Endothelial cell of umbilical vein (primary cell): ENCODE data around the gene CCSER1. TPM values are rescaled to one million over a fixed set of nuclear protein-coding genes. Genes with fewer than 3 reads are reported as not detected.

Experiments
- BruUV-seq: library from RNA; stranded (reverse); fragments of 400-500 nt; replicated peaks from 2 replicates; lab custom pipeline; 2021; lab: Mats Ljungman, UMichigan
- CTCF ChIA-PET: fragments of 300-600, 350-600 bp; sonication (Branson Sonifier 250); formaldehyde crosslinking; loops from one replicate; lab custom pipeline; 2021; ENCODE audit warnings: antibody characterized with exemption, inconsistent platforms; lab: Charles Lee
- POLR2A ChIA-PET: fragments of 300-600, 350-600 bp; sonication (Branson Sonifier 250); formaldehyde crosslinking; loops from one replicate; lab custom pipeline; 2021; ENCODE audit warnings: antibody characterized with exemption, inconsistent platforms; lab: Charles Lee
- DNase-seq: peaks from one replicate; pipeline ENCODE4 v3.0.0-alpha.2; 2011; ENCODE audit warnings: low read depth, low spot score
- FAIRE-seq: peaks from 2 replicates; lab custom pipeline; 2011; peaks lifted over from hg19 to GRCh38; lab: Jason Lieb, UNC
- H2AFZ ChIP-seq: 2 replicates; pipeline ENCODE4 v1.6.0; 2012; ENCODE audit warnings: low read depth, low read length, control low read depth, inconsistent platforms
- H3K27ac ChIP-seq: 2 replicates; pipeline ENCODE4 v1.5.1; 2011; ENCODE audit warnings: low read depth, mild to moderate bottlenecking, control low read depth, low read length, moderate library complexity; ENCODE audit not compliant: insufficient read depth
- H3K27me3 ChIP-seq, 2 experiments: 2 replicates each; pipeline versions ENCODE4 v1.6.0 to v1.6.1; 2011; ENCODE audit warnings: low read length in 2 of 2, mixed read lengths in 1 of 2; ENCODE audit not compliant: control insufficient read depth in 2 of 2, insufficient read depth in 2 of 2
- H3K36me3 ChIP-seq, 2 experiments: 2 replicates in 1 of 2; 3 replicates in 1 of 2; pipeline ENCODE4 v1.5.1; 2011; ENCODE audit warnings: low read length in 2 of 2, mild to moderate bottlenecking in 1 of 2, moderate library complexity in 1 of 2; ENCODE audit not compliant: control insufficient read depth in 2 of 2, insufficient read depth in 2 of 2; ENCODE audit errors: extremely low read depth in 1 of 2
- H3K4me1 ChIP-seq: 3 replicates; pipeline ENCODE4 v1.5.1; 2011; ENCODE audit warnings: mild to moderate bottlenecking, low read length; ENCODE audit not compliant: control insufficient read depth, insufficient read depth; ENCODE audit errors: extremely low read depth
- H3K4me2 ChIP-seq: 2 replicates; pipeline ENCODE4 v1.6.1; 2011; ENCODE audit warnings: low read length, control low read depth, mixed read lengths; ENCODE audit not compliant: insufficient read depth
- H3K4me3 ChIP-seq, 3 experiments: fragments of 200-600 bp in 1 of 3; sonication (generic), shearing (Covaris generic) in 1 of 3; replicated peaks in 1 of 3; 2 replicates each; pipeline ENCODE4 v1.5.1; 2011 to 2016; ENCODE audit warnings: control low read depth in 3 of 3, low read length in 3 of 3, mild to moderate bottlenecking in 2 of 3, inconsistent platforms in 1 of 3, low read depth in 1 of 3, moderate library complexity in 1 of 3; ENCODE audit not compliant: insufficient read depth in 1 of 3
- H3K79me2 ChIP-seq: 2 replicates; pipeline ENCODE4 v1.6.0; 2012; ENCODE audit warnings: low read length, inconsistent platforms; ENCODE audit not compliant: control insufficient read depth, insufficient read depth
- H3K9ac ChIP-seq: replicated peaks from 2 replicates; pipeline ENCODE3; 2011; ENCODE audit warnings: low read length, control low read depth; ENCODE audit not compliant: insufficient read depth; ENCODE audit errors: extremely low read depth
- H3K9me1 ChIP-seq: replicated peaks from 3 replicates; pipeline ENCODE4 v1.6.0; 2011; ENCODE audit warnings: mild to moderate bottlenecking, low read length; ENCODE audit not compliant: control insufficient read depth, insufficient read depth; ENCODE audit errors: extremely low read depth
- H3K9me3 ChIP-seq: replicated peaks from 2 replicates; pipeline ENCODE4 v1.5.1; 2012; ENCODE audit warnings: low read length, inconsistent platforms; ENCODE audit not compliant: control insufficient read depth, insufficient read depth
- H4K20me1 ChIP-seq: replicated peaks from 2 replicates; pipeline ENCODE3; 2011; ENCODE audit warnings: mild to moderate bottlenecking, low read length; ENCODE audit not compliant: control insufficient read depth, insufficient read depth; ENCODE audit errors: extremely low read depth
- CTCF ChIP-seq, 2 donors: IDR thresholded peaks; 1 replicate in 1 of 2; 2 replicates in 1 of 2; pipeline ENCODE4 v1.5.1; 2011; ENCODE audit warnings: low read length in 2 of 2, mild to moderate bottlenecking in 2 of 2, moderate library complexity in 2 of 2, control low read depth in 1 of 2, inconsistent platforms in 1 of 2, low read depth in 1 of 2; ENCODE audit not compliant: insufficient read depth in 1 of 2; ENCODE audit errors: extremely low read depth in 1 of 2
- EZH2 ChIP-seq: IDR thresholded peaks from 2 replicates; pipeline ENCODE4 v1.6.1; 2012; ENCODE audit warnings: borderline replicate concordance, low read depth, mild to moderate bottlenecking, moderate library complexity, low read length, inconsistent platforms; ENCODE audit not compliant: severe bottlenecking
- FOS ChIP-seq: IDR thresholded peaks from 2 replicates; pipeline ENCODE4 v1.6.1; 2011; ENCODE audit warnings: mild to moderate bottlenecking, low read length, moderate library complexity, borderline replicate concordance; ENCODE audit not compliant: insufficient read depth
- GATA2 ChIP-seq: IDR thresholded peaks from 2 replicates; pipeline ENCODE4 v1.7.0; 2011; ENCODE audit warnings: low read depth, mild to moderate bottlenecking, moderate library complexity, mixed read lengths, low read length; ENCODE audit not compliant: insufficient read length, insufficient read depth
- JUN ChIP-seq: IDR thresholded peaks from 2 replicates; pipeline ENCODE4 v1.6.1; 2011; ENCODE audit warnings: borderline replicate concordance, low read depth; ENCODE audit not compliant: insufficient read length, insufficient read depth
- MAX ChIP-seq: IDR thresholded peaks from 2 replicates; pipeline ENCODE4 v1.6.1; 2011; ENCODE audit not compliant: insufficient read depth, insufficient read length
- MYC ChIP-seq: IDR thresholded peaks from one replicate; pipeline ENCODE4 v1.6.1; 2011; ENCODE audit warnings: mild to moderate bottlenecking, low read depth, low read length
- POLR2A ChIP-seq: IDR thresholded peaks from 2 replicates; pipeline ENCODE4 v1.6.1; 2012; ENCODE audit warnings: low read depth, mild to moderate bottlenecking, control low read depth, low read length
- POLR2AphosphoS5 ChIP-seq: IDR thresholded peaks from 2 replicates; pipeline ENCODE4 v1.6.1; 2012; ENCODE audit warnings: low read depth, mild to moderate bottlenecking, control low read depth, low read length, moderate library complexity; ENCODE audit not compliant: insufficient read depth
- dilution Hi-C: fragments of 300-500 bp; cut with MboI; formaldehyde crosslinking; loops from one replicate; pipeline ENCODE4 v1.15.0; 2019; ENCODE audit warnings: low sequenced_read_pairs; ENCODE audit not compliant: extremely low pct_ligation_motif_present
- intact Hi-C: fragments of 100-400 bp; cut with micrococcal nuclease; formaldehyde crosslinking; loops from one replicate; pipeline ENCODE4 v1.10.0; 2022
- polyA plus RNA-seq, 4 experiments: library from polyadenylated mRNA; depleted of rRNA in 3 of 4; stranded (reverse) in 3 of 4; unstranded in 1 of 4; fragments of >200 nt; gene quantifications; 2 replicates each; pipeline versions ENCODE4 v1.2.1 to v1.2.3, GENCODE V29; 2011 to 2012; ENCODE audit warnings: missing spikeins in 1 of 4
- total RNA-seq: library from RNA; stranded (reverse); gene quantifications from 2 replicates; pipeline ENCODE4 v1.2.3, GENCODE V29; 2021

Gene CCSER1
- total and polyA plus RNA-seq, 2 donors (not counting 3 experiments of a cell fraction or from before 2014, with no cell fraction given), result 0.11 to 1.8 TPM

- dilution Hi-C loops (no loop called here), intact Hi-C loops (no loop called here)
- no TSS peak for BruUV-seq
- CTCF ChIA-PET, result no interaction called here
- H3K79me2 ChIP-seq, result no peaks in the 10 kb centered on the region
- DNase-seq, result no peak
- POLR2A ChIA-PET, result no interaction called here
- H3K4me1 ChIP-seq, result peaks cover 3% of the 10 kb centered on the region
- TF ChIP-seq POLR2AphosphoS5 (no peak), GATA2 (no peak), FOS (no peak), EZH2 (no peak), MYC (no peak), CTCF (IDR thresholded peaks at IDR 0.05; ENCODE audit: extremely low read depth in 1 of 2, insufficient read depth in 1 of 2, low read depth in 1 of 2, low read length in 2 of 2) (no peak), MAX (no peak), POLR2A (no peak), JUN (no peak)
- no peak overlapping the region for H2AFZ ChIP-seq
- H3K9ac ChIP-seq, result no peak overlapping the region
- H4K20me1 ChIP-seq, result no peaks in the 10 kb centered on the region
- no peak overlapping the region for H3K27ac ChIP-seq
- H3K36me3 ChIP-seq, result no peaks in the 10 kb centered on the region
- no peak for FAIRE-seq
- no peak overlapping the region for H3K4me2 ChIP-seq
- no peaks in the 10 kb centered on the region for H3K27me3 ChIP-seq
- H3K9me1 ChIP-seq, result no peaks in the 10 kb centered on the region
- H3K9me3 ChIP-seq, result no peaks in the 10 kb centered on the region
- H3K4me3 ChIP-seq, result no peak overlapping the region
Observed at GRCh38 chr4:90438522-90438921, 311.3 kb downstream of the CCSER1 start.
